Activated CD4-positive, CD25-positive, alpha-beta regulatory T cell treated with anti-CD3 and anti-CD28 coated beads, Interleukin-2, amount 50 U/mL, for 72 hours (primary cell): ENCODE data around the gene SLC44A1.

Source experiments
- DNase-seq: peaks from one replicate; pipeline ENCODE4 v3.0.0; 2021

Gene SLC44A1

DNA sequence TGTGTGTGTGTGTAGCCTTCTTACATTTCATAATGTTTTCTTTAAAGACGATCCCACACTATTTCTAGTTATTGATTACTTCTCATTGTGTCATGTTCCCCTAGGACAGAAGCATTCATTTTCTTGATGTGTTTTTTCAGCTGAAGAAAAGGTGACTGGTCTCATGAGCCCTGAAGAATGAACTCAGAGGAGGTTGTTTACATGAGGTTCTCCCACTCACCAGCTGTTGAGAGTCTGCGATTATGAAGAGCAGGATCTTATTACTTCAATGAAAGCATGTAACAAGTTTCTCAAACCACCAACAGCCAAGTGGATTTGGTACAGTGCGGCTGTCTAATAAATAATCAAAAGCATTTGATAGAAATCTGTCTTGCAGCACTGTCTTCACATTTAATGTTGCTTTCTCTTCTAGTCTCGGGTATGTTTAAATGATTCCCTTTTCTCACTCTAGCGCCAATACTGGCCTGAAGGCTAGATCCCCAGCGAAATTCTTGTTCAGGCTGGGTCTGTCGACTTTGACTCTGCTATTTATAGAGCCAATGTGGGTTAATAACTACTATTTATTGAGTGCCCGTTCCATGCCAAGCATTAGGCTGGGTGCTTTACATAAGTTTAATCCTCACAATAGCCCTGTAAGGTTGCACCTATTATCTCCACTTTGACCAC, 193.8 kb downstream of the SLC44A1 start:
- no peak for DNase-seq

DNA sequence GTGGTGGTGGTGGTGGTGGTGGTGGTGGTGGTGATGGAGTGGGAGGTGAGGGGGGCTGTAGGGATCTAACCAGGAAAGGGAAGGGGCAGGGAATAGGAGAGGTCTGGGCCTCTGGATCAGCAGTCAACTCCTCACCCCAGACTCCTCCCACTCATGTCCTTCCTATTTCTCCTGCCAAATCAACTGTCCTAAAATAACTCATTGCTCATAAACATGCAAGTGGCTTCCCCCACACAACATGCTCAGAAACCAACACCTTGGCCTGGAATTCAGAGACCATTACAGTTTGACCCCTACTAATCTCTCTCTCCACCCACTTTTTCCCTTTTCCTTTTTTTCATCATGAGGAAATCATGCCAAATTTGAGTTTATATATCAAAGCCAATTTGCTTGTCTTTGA, 195.0 kb downstream of the SLC44A1 start:
- no peak for DNase-seq

DNA sequence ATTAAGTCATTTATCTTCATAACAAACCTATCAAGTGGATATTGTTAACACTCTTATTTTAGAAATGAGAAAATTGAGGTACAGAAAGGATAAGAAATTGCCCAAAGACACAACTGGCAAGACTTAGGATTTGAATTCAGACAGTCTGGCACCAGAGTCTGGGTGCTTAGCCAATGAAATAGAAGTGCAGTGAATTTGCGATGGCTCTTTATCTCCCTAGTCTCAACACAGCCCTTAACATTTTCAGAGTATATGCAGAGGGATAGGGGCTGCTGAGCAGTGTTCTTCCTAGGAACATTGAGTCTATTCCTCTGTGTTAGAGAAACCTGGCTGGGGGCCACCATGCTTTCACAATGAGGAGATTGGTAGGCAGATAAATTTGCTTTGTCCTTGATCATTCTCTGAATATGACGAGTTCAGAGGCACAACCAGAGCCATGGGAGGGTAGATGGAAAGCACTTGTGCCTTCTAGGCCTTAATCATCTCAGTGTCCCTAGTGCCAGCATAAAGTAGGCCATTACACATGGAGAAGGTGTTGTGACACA, 197.2 kb downstream of the SLC44A1 start:
- DNase-seq = no peak

DNA sequence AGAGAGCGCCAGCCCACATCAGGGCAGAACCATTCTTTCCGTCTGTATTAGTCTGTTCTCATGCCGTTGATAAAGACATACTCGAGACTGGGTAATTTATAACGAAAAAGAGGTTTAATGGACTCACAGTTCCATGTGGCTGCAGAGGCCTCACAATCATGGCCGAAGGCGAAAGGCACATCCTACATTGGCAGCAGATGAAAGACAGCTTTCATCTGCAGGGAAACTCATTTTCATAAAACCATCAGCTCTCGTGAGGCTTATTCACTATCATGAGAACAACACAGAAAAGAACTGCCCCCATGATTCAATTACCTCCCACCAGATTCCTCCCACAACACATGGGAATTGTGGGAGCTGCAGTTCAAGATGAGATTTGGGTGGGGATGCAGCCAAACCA, 198.7 kb downstream of the SLC44A1 start:
- DNase-seq = no peak

DNA sequence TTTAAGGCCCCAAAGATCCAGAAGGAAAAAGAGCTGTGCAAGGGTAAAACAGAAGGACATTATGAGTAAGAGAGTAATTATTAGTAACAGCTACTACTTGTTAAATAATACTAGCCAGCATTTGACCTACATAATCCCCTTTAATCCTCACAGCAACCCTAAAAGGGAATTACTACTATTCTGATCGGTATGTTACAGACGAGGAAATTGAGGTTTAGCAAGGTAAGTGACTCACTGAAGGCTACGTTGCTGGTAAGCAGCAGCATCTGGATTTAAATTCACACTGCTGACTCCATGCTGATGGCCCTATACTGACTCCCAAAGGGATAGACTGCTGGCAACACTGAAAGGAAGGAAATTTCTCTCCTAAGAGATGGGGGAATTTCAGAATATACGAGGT, 199.7 kb downstream of the SLC44A1 start:
- no peak for DNase-seq

DNA sequence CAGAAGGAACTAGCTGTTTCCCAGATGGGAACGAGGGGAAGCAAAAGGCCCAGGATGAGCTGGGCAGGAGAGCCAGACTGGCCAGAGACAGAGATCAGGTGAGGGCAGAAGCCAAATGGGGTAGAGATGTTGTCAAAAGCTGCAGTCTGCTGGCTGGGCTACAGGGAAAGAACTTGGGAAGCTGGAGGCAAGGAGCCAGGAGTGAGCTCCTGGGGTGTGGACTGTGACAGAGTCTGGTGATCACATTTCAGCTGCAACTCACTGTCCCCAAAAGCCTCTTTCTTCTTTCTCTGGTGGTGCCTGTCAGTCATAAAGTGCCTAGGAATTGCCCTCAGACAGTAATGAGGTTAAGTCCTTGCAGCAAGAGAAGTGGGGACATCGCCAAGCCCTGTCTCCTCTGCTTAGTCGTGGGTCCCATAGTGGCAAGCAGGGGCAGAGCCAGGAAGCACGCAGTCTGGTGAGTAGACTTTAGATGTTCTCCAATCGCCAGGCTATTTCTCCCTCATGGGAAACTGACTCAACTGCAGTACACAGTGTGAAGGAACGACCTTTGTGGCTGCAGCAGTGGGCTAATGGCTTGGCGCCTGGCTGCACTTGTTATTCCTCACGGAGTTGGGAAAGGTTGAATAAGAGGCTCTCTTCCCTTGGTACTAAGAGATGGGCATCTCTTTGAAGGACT, 200.9 kb downstream of the SLC44A1 start:
- no peak for DNase-seq

DNA sequence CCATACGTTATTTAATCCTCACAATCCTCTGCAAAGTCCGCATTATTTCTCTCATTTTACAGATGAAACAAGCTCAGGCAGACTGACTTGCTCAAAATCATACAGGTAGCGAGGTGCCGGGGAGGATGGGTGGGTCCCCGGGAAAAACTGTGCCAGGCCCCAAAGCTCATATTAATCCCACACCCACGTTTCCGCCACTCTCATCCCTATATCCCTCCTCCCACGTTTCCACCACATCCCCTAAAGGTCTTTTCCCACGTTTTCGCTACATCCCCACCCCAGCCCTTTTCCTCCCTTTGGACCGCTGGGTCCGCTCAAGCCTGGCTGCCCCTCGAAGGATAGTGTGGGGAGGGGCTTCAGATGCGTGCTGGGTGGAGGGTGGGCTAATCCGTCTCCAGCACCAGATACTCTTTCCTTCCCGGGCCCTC, 202.9 kb downstream of the SLC44A1 start:
- no peak for DNase-seq

DNA sequence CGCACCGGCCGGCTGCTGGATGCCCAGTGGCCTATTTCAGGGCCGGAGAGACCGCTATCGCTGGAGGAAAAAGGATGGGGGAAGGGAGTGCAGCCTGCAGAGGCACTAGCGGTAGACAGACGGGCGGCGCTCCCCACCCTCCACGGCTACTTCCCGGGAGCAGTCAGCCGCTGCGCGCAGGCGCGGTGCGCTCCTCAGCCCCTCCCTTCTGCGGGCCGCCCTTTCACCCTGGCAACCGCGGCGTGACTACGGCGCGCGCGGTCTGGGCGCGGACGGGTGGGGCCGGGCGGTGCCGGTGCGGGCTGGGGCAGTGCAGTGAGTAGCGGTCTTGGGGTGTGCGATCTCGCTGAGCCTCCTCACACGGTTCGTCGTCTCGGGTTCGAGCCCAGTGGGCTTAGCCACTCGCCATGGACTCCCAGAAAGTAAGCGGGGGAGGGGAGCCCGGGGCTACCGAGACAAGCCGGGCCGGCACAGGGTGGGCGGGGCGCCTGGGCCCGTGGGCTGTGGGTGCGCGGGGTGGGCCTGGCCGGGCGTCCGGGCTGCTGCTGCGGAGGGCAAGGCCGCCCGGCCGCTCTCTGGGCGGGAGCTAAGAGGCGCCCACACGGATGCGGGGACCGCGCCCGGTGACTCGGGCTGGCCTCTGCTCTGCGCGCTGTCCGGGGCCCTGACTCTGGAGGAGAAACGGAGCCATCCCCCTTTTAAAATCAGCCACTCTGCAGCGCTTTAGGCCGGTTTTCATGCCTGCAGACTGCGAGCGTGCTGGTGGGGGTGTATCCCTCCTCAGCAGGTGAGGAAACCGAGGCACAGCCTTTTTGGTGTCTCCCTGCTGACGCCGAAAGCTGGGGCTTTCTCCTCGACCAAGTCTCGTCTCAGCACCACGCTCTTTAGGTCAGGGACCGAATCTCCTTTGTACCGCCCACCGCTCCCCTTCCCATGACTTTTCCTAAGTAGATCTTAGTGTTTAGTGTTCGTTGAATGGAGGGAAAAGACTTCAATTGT, 203.7 kb downstream of the SLC44A1 start, which contains the start of gene FSD1L:
FSD1L (plus strand) TSS at position 221 of the 999 bp plus-strand sequence; CDS start at position 408, 187 bp downstream.
- peak; percentile 83 for DNase-seq

DNA sequence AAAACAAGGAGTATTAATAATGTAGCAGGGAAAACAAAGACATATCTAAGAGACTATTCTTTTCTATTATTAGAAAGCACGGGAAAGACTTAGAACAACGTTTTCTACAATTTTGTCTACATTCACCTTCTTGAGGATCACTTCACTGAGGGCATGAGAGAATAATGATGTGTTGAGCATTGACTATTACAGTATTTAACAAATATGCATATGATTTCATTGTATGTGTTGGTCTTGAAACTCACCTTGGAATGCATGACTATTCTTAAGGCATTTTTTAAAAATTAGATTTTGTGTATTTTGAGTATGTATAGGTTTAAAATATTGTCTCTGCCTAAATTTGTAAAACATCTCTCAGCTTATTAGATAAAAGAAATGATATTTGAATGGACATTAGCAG, 204.6 kb downstream of the SLC44A1 start:
- no peak for DNase-seq

DNA sequence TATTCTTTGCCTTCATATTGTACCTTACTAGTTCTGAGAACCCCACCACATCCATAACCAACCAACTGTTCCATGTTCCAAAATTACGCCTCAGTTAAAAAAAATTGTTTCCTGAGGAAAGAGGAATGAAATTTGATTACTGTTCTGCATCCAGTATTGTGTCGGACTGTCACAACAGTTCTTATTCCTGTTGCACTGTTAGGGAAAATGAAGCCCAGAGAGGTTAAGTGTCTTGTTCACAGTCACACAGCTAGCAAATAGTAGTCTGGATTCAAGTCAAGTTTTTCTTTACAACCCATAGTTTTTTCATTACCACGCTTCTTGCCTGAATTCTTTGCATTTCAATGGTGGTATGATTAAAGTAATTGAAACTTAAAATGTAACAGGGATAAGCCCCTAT, 207.7 kb downstream of the SLC44A1 start:
- no peak for DNase-seq

DNA sequence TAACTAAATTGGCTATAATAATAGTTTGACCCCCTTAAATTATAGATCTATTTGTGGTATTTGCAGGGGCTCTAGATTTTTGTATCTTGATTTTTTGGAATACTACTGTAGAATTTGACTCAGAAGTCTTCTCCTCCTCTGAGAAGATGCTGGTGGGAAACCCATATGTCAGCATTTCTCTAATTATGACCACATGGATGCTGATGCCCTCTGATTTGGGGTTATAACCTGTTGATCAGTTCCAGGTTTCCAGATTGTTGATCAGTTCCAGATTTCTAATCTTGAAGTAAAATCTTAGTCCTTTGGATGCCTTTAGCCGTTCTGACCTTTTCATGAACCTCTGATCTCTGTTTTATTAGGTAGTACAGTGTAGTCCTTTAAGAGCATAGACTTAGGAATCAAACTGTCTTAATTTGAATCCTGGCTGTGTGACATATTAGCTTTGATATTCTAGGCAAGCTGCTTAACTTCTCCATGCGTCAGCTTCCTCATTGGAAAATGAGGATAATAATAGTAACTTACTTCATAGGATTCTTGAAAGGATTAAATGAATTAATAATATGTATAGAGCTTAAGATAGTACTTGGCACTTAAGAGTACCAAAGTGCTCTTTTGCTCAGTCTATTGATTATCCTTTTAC, 211.5 kb downstream of the SLC44A1 start:
- DNase-seq = no peak

DNA sequence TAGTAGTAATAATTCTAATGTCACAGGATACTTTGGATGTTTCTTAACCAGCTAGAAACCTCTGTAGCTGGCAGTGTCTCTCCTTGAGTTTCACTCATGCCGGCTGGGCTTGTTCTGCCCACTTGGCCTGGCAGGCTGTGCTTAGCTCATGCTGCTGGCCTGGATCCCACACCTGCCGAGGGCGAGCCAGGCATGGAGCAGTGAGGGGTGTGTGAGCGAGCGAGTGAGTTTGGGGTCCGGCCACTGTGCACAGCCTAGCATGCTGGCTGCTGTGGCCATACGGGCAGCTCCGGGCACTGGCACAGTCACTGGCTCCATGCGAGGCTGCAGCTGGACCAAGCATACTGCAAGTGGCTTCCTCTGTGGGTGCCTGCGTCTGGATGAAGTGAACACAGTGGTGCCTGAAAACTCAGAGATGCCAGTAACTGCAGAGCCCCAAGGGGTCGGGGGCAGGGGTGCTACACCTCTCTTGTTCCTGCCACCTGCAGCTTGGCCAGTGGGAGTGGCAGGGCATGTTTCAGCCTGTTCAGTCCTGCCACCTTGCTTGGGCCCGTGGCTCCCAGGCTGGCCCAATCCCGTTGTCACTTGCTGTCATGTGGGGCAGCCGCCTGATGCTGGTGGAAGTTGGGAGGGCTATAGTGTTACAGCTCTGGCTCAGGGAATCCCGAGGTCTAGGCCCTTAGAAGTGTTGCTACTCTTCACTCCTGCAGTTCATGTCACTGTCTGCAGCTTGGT, 213.3 kb downstream of the SLC44A1 start:
- no peak for DNase-seq

DNA sequence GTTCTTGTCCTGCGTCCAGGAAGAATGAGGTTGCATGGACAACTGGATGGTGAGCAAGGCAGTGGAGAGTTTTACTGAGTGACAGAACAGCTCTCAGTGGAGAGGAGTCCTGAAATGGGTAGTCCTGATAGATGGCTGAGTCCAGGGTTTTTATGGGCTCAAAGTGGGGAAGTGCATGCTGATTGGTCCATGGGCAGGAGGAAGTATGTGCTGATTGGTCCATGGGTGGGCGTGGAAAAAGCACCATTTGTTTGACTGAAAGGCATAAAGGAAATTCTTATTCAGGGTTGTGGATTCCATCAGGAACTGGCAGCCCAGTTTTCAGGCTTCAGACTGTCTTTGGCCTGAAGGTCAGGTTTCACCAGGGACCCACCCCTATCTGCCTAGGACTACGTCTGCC, 214.0 kb downstream of the SLC44A1 start:
- no peak for DNase-seq

DNA sequence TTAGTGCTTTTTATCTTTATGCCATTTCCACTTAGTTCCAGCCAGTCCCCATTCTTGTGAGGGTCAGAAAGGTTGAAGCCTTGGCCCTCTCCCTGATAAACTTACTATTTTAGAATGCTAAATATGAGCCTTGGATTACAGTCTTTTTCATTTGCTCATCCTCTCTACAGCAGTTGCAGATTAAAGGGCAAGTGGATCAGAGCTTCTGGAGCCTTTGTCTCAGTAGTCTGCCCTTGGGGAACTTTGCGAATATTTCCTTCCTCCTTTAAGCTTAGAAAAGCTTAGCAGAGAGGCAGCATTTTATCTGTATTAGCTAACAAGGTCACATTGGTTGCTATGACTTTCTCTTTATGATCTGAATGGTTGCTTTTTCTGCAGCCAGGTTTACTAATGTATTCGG, 214.9 kb downstream of the SLC44A1 start:
- DNase-seq = no peak

DNA sequence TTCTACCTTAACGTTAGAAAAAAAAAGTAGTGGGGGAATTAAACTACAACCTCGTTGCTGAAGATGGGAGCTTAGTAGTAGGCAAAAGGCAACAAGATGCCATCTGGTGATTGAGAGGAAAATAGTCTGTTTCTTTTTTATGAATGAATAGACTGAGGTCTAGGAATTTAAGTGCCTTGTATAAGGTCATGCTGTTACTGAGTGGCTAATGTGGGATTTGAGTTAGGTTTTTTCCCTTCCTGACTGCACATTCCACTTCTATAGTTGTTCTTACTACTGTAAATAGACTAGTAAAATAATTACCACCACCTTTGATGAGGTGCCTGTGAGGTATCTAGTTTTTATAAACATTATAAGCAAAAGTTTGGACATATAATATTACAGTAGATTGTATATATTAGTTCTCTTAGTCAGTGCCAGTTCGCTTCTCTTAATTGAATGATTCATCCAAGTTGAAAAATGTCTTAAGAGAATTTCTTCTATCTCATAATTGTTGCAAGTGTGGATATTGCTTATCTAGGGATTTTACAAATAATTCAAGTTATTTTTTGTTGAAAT, 222.5 kb downstream of the SLC44A1 start:
- no peak for DNase-seq

DNA sequence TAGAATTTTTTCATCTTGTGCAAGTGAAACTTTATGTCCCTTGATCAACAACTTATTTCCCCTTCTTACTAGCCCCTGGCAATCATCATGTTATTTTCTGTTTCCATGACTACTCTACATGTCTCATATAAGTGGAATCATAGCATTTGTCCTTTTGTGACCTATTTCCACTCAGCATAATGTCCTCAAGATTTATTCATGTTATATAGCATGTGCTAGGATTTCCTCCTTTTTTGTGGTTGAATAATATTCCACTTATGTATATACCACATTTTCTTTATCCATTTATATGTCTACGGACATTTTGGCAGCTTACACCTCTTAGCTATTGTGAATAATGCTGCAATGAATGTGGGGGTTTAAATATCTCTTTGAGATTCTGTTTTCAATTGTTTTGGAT, 224.4 kb downstream of the SLC44A1 start:
- no peak for DNase-seq

DNA sequence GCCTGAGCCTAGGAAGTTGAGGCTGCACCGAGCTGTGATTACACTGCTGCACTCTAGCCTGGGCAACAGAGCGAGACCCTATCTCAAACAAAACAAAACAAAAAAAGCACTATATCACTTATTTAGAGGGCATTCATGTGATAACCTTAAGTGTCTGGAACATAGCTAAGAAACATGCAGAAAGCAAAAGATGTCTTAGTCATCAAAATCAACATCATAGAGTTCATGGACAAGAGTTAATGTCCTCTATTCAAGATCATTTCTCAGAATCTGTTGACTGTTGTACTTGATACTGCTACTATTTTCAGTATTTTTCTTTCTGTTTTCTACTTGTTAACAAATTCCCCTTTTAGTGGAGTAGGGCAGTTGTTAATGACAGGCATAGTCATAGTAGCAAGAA, 228.8 kb downstream of the SLC44A1 start:
- no peak for DNase-seq

DNA sequence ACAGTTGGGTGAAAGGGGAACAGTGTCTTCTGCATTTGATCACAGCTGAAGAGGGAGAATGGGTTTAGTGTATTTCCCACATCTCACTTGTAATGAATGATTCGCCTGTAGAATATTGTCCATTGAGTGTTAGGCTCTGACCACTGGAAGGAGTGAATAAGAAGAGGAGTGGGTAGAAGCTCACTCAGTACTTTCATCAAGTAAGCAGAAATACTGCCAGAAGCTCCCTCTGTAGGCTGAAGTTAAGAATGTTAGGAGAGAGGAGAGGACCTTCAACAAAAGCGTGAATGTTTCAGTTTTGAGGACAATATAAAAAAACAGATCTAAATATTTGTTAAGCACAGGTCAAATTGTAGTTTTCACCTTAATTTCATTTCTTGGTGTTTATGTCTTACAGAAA, 230.9 kb downstream of the SLC44A1 start:
- DNase-seq = no peak

DNA sequence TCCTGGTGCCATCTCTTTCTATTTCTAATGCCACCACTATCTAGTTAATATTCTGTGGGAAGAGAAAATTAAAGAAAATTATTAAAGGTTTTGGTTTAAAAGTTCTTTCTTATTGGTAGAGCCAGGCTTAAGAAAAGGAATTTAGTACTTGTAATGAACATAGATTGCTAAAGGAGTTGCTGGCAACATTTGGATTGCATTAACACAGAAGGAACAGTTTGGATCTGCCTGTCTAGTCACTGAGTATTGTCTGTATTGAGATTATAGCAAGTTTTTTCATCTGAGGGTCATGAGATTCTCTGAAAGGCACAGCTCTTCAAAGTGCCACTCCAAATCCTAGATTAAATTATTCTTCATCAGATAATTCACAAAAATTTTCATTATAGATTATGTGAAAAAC, 235.4 kb downstream of the SLC44A1 start:
- DNase-seq = no peak

DNA sequence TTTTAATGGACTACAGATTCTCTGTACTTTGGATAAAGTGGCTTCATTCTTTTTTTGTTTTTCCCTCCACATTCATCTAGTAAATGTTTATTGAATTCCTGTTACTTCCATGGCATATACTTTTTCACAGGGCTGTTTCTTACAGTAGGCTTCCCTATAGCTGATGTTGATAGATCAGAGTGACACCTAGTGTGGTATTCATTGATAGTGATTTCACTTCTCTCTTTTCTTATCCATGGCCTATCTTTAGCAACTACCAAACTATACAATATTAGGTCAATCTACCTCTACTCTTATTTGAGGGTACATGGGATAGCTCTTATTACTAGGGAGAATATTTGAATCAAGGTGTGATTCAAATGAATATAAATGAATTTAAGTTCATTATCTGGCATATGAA, 239.2 kb downstream of the SLC44A1 start:
- DNase-seq = no peak

DNA sequence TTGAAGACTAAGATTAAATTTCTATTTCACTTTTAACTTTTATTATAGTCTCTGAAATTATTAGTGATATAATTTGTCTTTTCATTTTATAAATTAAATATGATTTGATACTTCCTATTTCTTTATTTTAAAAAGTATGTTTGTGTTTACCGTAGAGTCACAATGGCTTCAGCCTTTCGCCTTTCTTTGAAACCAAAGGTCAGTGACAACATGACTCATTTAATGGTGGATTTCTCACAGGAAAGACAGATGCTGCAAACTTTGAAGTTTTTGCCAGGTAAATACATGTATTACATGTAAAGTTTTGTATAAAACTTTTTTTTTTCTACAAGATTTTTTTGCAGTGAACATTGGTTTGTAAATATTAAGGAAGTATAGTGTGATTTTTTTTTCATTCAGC, 239.8 kb downstream of the SLC44A1 start:
- no peak for DNase-seq

DNA sequence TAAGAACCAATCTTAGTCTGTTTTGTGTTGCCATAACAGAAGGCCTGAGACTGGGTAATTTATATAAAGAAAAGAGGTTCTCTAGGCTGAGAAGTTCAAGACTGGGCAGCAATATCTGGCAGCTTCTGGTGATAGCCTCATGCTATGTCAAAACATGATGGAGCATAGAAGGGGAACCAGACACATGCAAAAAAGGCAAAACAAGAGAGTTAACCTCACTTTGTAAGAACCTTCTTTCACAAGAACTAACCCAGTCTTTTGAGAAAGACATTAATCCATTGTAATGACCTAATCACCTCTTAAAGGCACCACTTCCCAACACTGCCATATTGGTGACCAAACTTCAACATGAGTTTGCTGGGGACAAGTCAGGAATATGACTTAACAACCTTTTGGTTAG, 240.7 kb downstream of the SLC44A1 start:
- DNase-seq = no peak
